Dedifferentiated amniotic fluid mesenchymal stem cell (primary cell): ENCODE results near the gene ASIC4.

Experiments used
- DNase-seq: peaks from one replicate; pipeline ENCODE4 v3.0.0-alpha.2; 2016; ENCODE audit errors: extremely low spot score

The ASIC4 gene

GRCh38 chr2:219567791-219568361 lies 53.6 kb downstream of the ASIC4 start:
- DNase-seq, result no peak

- no peak for DNase-seq
Observed at GRCh38 chr2:219569041-219569440, 54.8 kb downstream of the ASIC4 start.

- no peak for DNase-seq
Observed at GRCh38 chr2:219569635-219570034, 55.4 kb downstream of the ASIC4 start.

GRCh38 chr2:219570194-219570923 lies 56.1 kb downstream of the ASIC4 start:
- DNase-seq, result no peak

- no peak for DNase-seq
Observed at GRCh38 chr2:219570924-219571310, 56.6 kb downstream of the ASIC4 start.

- DNase-seq, result peak; percentile 39
Observed at GRCh38 chr2:219571311-219572236, 57.3 kb downstream of the ASIC4 start, which contains the start of gene OBSL1. Gene OBSL1 (minus strand): TSS chr2:219571539. CDS start chr2:219571232, 307 bp downstream.

- no peak for DNase-seq
Observed at GRCh38 chr2:219572237-219573001, 58.1 kb downstream of the ASIC4 start, which contains the start of gene INHA. Gene INHA (plus strand): TSS chr2:219572310. CDS start chr2:219572375, 65 bp downstream.

- no peak for DNase-seq
Observed at GRCh38 chr2:219573166-219573565, 58.9 kb downstream of the ASIC4 start.

- DNase-seq, result no peak
Observed at GRCh38 chr2:219574484-219575311, 60.4 kb downstream of the ASIC4 start.

GRCh38 chr2:219575566-219576504 lies 61.6 kb downstream of the ASIC4 start:
- no peak for DNase-seq

- no peak for DNase-seq
Observed at GRCh38 chr2:219576505-219577388, 62.5 kb downstream of the ASIC4 start.

GRCh38 chr2:219578811-219579613 lies 64.7 kb downstream of the ASIC4 start:
- DNase-seq, result no peak

- DNase-seq, result no peak
Observed at GRCh38 chr2:219581346-219581745, 67.1 kb downstream of the ASIC4 start.
